MM.1S (cell line): ENCODE results near the gene AP2A1.

Experiments used
- CTCF ChIP-seq: fragments of 300-600 bp; sonication (generic); IDR thresholded peaks from 2 replicates; pipeline ENCODE4 v1.5.1; 2016; ENCODE audit warnings: antibody characterized with exemption, low read length, mixed read lengths
- EZH2 ChIP-seq: fragments of 300-600 bp; sonication (generic); optimal IDR thresholded peaks from 2 replicates; pipeline ENCODE3; 2017; ENCODE audit warnings: low read depth, mild to moderate bottlenecking, antibody characterized with exemption, low read length, mixed read lengths
- EZH2phosphoT487 ChIP-seq: fragments of 300-600 bp; sonication (generic); IDR thresholded peaks from 2 replicates; pipeline ENCODE4 v1.6.1; 2018; ENCODE audit warnings: antibody characterized with exemption, low read length

GRCh38 chr19:49739933-49740332, 26.9 kb upstream of the AP2A1 start:
- TF ChIP-seq CTCF, result no peak
- TF ChIP-seq EZH2phosphoT487, result no peak
- TF ChIP-seq EZH2, result no peak
